Activated CD8-positive, alpha-beta T cell treated with anti-CD3 and anti-CD28 coated beads for 36 hours (primary cell): Measurements from ENCODE around the gene PID1. TPM values are rescaled to one million over a fixed set of nuclear protein-coding genes. Genes with fewer than 3 reads are reported as not detected.

Source experiments
- ATAC-seq: fragments of 200-7000 bp; cut with Tn5 transposase; one replicate; pipeline ENCODE4 v1.10.0; 2021; ENCODE audit warnings: mild to moderate bottlenecking, moderate library complexity
- CTCF ChIA-PET: fragments of 350-600 bp; sonication (Branson Sonifier 250); formaldehyde crosslinking; loops from one replicate; lab custom pipeline; 2021; ENCODE audit warnings: antibody characterized with exemption; lab: Charles Lee
- POLR2A ChIA-PET: fragments of 350-600 bp; sonication (Branson Sonifier 250); formaldehyde crosslinking; loops from one replicate; lab custom pipeline; 2021; ENCODE audit warnings: antibody characterized with exemption; lab: Charles Lee
- DNase-seq: peaks from one replicate; pipeline ENCODE4 v3.0.0-alpha.2; 2020
- H3K27ac Mint-ChIP-seq: one replicate; pipeline ENCODE4 v1.8.0; 2021; ENCODE audit warnings: mild to moderate bottlenecking, mixed read lengths
- H3K27me3 Mint-ChIP-seq: one replicate; pipeline ENCODE4 v1.8.0; 2021; ENCODE audit warnings: mixed read lengths
- H3K36me3 Mint-ChIP-seq: one replicate; pipeline ENCODE4 v1.8.0; 2021; ENCODE audit warnings: low read depth, mixed read lengths
- H3K4me1 Mint-ChIP-seq: one replicate; pipeline ENCODE4 v1.8.0; 2021; ENCODE audit warnings: low read depth, mixed read lengths
- H3K4me3 Mint-ChIP-seq: one replicate; pipeline ENCODE4 v1.8.0; 2021; ENCODE audit warnings: mild to moderate bottlenecking, moderate library complexity, mixed read lengths
- H3K9me3 Mint-ChIP-seq: one replicate; pipeline ENCODE4 v1.8.0; 2021; ENCODE audit warnings: mixed read lengths
- CTCF ChIP-seq: fragments of 200-600 bp; IDR thresholded peaks from one replicate; pipeline ENCODE4 v1.8.0; 2022; ENCODE audit warnings: antibody characterized with exemption, mild to moderate bottlenecking
- intact Hi-C: fragments of 100-400 bp; cut with micrococcal nuclease; formaldehyde crosslinking; loops from one replicate; pipeline ENCODE4 v1.10.0; 2022
- total RNA-seq, 2 experiments: library from RNA; stranded (reverse); gene quantifications; one replicate each; pipeline ENCODE4 v1.2.3, GENCODE V29; 2021

Gene PID1
- total RNA-seq, 2 experiments from 2014 or later = not detected

GRCh38 chr2:229218329-229218921 lies 52.7 kb downstream of the PID1 start:
- no peaks in the 10 kb centered on the region for H3K36me3 Mint-ChIP-seq
- H3K27me3 Mint-ChIP-seq = no peaks in the 10 kb centered on the region
- no peaks in the 10 kb centered on the region for H3K4me1 Mint-ChIP-seq
- no peak for ATAC-seq
- no peak for DNase-seq
- ChIA-PET POLR2A (no interaction called here), CTCF (no interaction called here)
- peaks cover 6% of the 10 kb centered on the region for H3K9me3 Mint-ChIP-seq
- intact Hi-C loops = no loop called here
- H3K27ac Mint-ChIP-seq = no peak overlapping the region
- H3K4me3 Mint-ChIP-seq = no peak overlapping the region
- no peak for TF ChIP-seq CTCF

- ATAC-seq = no peak
- Mint-ChIP-seq H3K27ac (no peak overlapping the region), H3K9me3 (no peaks in the 10 kb centered on the region), H3K27me3 (no peaks in the 10 kb centered on the region), H3K4me3 (no peak overlapping the region), H3K36me3 (no peaks in the 10 kb centered on the region), H3K4me1 (no peaks in the 10 kb centered on the region)
- CTCF ChIA-PET = interaction anchor here (1.1 kb wide), 1 partner anchor 62 kb away, joined by 3 read pairs; no protein-coding TSS in a partner anchor
- POLR2A ChIA-PET = no interaction called here
- TF ChIP-seq CTCF = no peak
- intact Hi-C loops = no loop called here
- DNase-seq = no peak
Measured at GRCh38 chr2:229212241-229212640, 58.8 kb downstream of the PID1 start.

GRCh38 chr2:229210641-229211040 lies 60.4 kb downstream of the PID1 start:
- Mint-ChIP-seq H3K27me3 (no peaks in the 10 kb centered on the region), H3K27ac (no peak overlapping the region), H3K36me3 (no peaks in the 10 kb centered on the region), H3K4me1 (no peaks in the 10 kb centered on the region), H3K4me3 (no peak overlapping the region), H3K9me3 (no peaks in the 10 kb centered on the region)
- ATAC-seq (no peak), DNase-seq (no peak)
- CTCF ChIA-PET = no interaction called here
- intact Hi-C loops = no loop called here
- POLR2A ChIA-PET = no interaction called here
- no peak for TF ChIP-seq CTCF

- H3K9me3 Mint-ChIP-seq = no peaks in the 10 kb centered on the region
Measured at GRCh38 chr2:229206548-229206947, 64.5 kb downstream of the PID1 start.

GRCh38 chr2:229205704-229206103 lies 65.4 kb downstream of the PID1 start:
- DNase-seq (no peak), ATAC-seq (no peak)
- Mint-ChIP-seq H3K9me3 (no peaks in the 10 kb centered on the region), H3K27ac (no peak overlapping the region), H3K4me1 (no peaks in the 10 kb centered on the region), H3K27me3 (no peaks in the 10 kb centered on the region), H3K36me3 (no peaks in the 10 kb centered on the region), H3K4me3 (no peak overlapping the region)
- ChIA-PET CTCF (no interaction called here), POLR2A (no interaction called here)
- intact Hi-C loops = no loop called here
- TF ChIP-seq CTCF = no peak

More at GRCh38 chr2:229206548-229206947, 64.5 kb downstream of the PID1 start:
- no peaks in the 10 kb centered on the region for H3K36me3 Mint-ChIP-seq
- no peak for TF ChIP-seq CTCF
- ChIA-PET CTCF (no interaction called here), POLR2A (no interaction called here)
- ATAC-seq (no peak), DNase-seq (no peak)
- H3K4me3 Mint-ChIP-seq = no peak overlapping the region
- no peak overlapping the region for H3K27ac Mint-ChIP-seq
- intact Hi-C loops = no loop called here
- H3K27me3 Mint-ChIP-seq = no peaks in the 10 kb centered on the region
- no peaks in the 10 kb centered on the region for H3K4me1 Mint-ChIP-seq
